ENCODE measurements around the gene CTDSPL. TPM values are rescaled to one million over a fixed set of nuclear protein-coding genes. Genes with fewer than 3 reads are reported as not detected.

Gene CTDSPL
- total RNA-seq, 1 donor from 2014 or later = 43.0 TPM

GRCh38 chr3:37855363-37855970 is 6.2 kb upstream of the CTDSPL start:
- Histone ChIP-seq H3K9me3 (ENCODE audit: low read depth) (no peaks in the 10 kb centered on the region), H3K27ac (no peak overlapping the region), H3K4me2 (no peak overlapping the region), H3K36me3 (no peaks in the 10 kb centered on the region), H3K4me1 (no peaks in the 10 kb centered on the region), H2AFZ (replicated peaks) (no peak overlapping the region), H3K9ac (no peak overlapping the region), H3K4me3 (no peak overlapping the region), H3K79me2 (ENCODE audit: low read depth) (no peaks in the 10 kb centered on the region), H3K27me3 (peaks cover 7% of the 10 kb centered on the region), H4K20me1 (ENCODE audit: low read depth) (no peaks in the 10 kb centered on the region), H3F3A (ENCODE audit: low read depth) (peaks cover 6% of the 10 kb centered on the region)
- H3K4me3 Mint-ChIP-seq = no peak overlapping the region
- peaks cover 6% of the 10 kb centered on the region for H3K4me1 Mint-ChIP-seq
- peaks cover 4% of the 10 kb centered on the region for H3K27me3 Mint-ChIP-seq (ENCODE audit: insufficient read depth, low read depth)
- H3K9me3 Mint-ChIP-seq = no peaks in the 10 kb centered on the region
- DNase-seq (ENCODE audit: low spot score) = peak; percentile 85
- no peak overlapping the region for H3K27ac Mint-ChIP-seq
- TF ChIP-seq EZH2 (IDR thresholded peaks at IDR 0.05) (no peak), CTCF (IDR thresholded peaks at IDR 0.05) (peak; percentile 94)
- H3K36me3 Mint-ChIP-seq = peaks cover 4% of the 10 kb centered on the region

DNA sequence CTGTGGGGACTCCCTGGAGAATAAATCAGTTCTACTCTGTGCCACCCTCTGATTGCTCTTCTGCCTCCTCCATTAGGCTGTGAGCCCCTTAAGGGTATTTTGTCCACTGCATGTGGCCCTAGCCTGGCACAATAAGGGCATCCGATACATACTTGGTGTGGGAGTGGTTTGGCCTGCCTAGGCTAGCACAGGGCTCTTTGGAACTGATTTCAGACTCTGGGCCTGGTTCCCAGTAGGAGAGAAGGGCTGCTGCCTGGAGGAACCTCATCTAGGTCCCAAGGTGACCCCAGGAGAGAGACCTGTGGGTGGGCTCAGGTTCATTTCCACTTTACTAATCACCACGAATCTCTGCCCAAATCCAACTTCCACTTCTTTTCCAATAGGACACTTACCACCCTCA is 5.3 kb upstream of the CTDSPL start:
- no peaks in the 10 kb centered on the region for H3K9me3 Mint-ChIP-seq
- peaks cover 4% of the 10 kb centered on the region for H3K27me3 Mint-ChIP-seq (ENCODE audit: insufficient read depth, low read depth)
- no peak overlapping the region for H3K27ac ChIP-seq
- H3K9me3 ChIP-seq (ENCODE audit: low read depth) = no peaks in the 10 kb centered on the region
- H3K9ac ChIP-seq = no peak overlapping the region
- no peak for TF ChIP-seq CTCF (IDR thresholded peaks at IDR 0.05)
- TF ChIP-seq EZH2 (IDR thresholded peaks at IDR 0.05) = no peak
- no peak for TF ChIP-seq EZH2phosphoT487 (IDR thresholded peaks at IDR 0.05)
- no peak overlapping the region for H3K4me2 ChIP-seq
- no peak overlapping the region for H2AFZ ChIP-seq (replicated peaks)
- H3K4me1 Mint-ChIP-seq = peaks cover 9% of the 10 kb centered on the region
- no peaks in the 10 kb centered on the region for H3K36me3 Mint-ChIP-seq
- no peaks in the 10 kb centered on the region for H4K20me1 ChIP-seq (ENCODE audit: low read depth)
- no peak overlapping the region for H3K4me3 Mint-ChIP-seq
- H3K27ac Mint-ChIP-seq = no peak overlapping the region
- H3K4me3 ChIP-seq = no peak overlapping the region
- no peaks in the 10 kb centered on the region for H3K36me3 ChIP-seq
- DNase-seq (ENCODE audit: low spot score) = no peak
- H3F3A ChIP-seq (ENCODE audit: low read depth) = peaks cover 6% of the 10 kb centered on the region
- H3K4me1 ChIP-seq = no peaks in the 10 kb centered on the region
- H3K79me2 ChIP-seq (ENCODE audit: low read depth) = no peaks in the 10 kb centered on the region
- peaks cover 11% of the 10 kb centered on the region for H3K27me3 ChIP-seq

GRCh38 chr3:37858742-37859141 is 2.9 kb upstream of the CTDSPL start:
- no peak for DNase-seq (ENCODE audit: low spot score)
- H3K4me2 ChIP-seq = no peak overlapping the region
- peaks cover 13% of the 10 kb centered on the region for H3K79me2 ChIP-seq (ENCODE audit: low read depth)
- H3K4me1 ChIP-seq = peaks cover 8% of the 10 kb centered on the region
- Mint-ChIP-seq H3K4me1 (peaks cover 22% of the 10 kb centered on the region), H3K9me3 (no peaks in the 10 kb centered on the region), H3K4me3 (peak overlapping the region; percentile 38), H3K36me3 (no peaks in the 10 kb centered on the region), H3K27ac (no peak overlapping the region), H3K27me3 (ENCODE audit: insufficient read depth, low read depth) (peaks cover 3% of the 10 kb centered on the region)
- peaks cover 11% of the 10 kb centered on the region for H3K27me3 ChIP-seq
- no peak for TF ChIP-seq EZH2phosphoT487 (IDR thresholded peaks at IDR 0.05)
- TF ChIP-seq EZH2 (IDR thresholded peaks at IDR 0.05) = no peak
- no peak for TF ChIP-seq CTCF (IDR thresholded peaks at IDR 0.05)
- peaks cover 21% of the 10 kb centered on the region for H3F3A ChIP-seq (ENCODE audit: low read depth)
- H2AFZ ChIP-seq (replicated peaks) = no peak overlapping the region
- no peak overlapping the region for H3K9ac ChIP-seq
- no peak overlapping the region for H3K4me3 ChIP-seq
- peaks cover 10% of the 10 kb centered on the region for H4K20me1 ChIP-seq (ENCODE audit: low read depth)
- no peaks in the 10 kb centered on the region for H3K36me3 ChIP-seq
- no peak overlapping the region for H3K27ac ChIP-seq
- H3K9me3 ChIP-seq (ENCODE audit: low read depth) = no peaks in the 10 kb centered on the region

Measured in neural progenitor cell (in vitro differentiated cells).